HG03342 (cell line): ENCODE data around the gene UHRF2.

ENCODE experiments used
- ATAC-seq: cut with Tn5 transposase; IDR thresholded peaks from one replicate; pipeline ENCODE4 v1.9.1; 2021; ENCODE audit warnings: mild to moderate bottlenecking, moderate library complexity; ENCODE audit not compliant: unreplicated experiment

The UHRF2 gene

DNA sequence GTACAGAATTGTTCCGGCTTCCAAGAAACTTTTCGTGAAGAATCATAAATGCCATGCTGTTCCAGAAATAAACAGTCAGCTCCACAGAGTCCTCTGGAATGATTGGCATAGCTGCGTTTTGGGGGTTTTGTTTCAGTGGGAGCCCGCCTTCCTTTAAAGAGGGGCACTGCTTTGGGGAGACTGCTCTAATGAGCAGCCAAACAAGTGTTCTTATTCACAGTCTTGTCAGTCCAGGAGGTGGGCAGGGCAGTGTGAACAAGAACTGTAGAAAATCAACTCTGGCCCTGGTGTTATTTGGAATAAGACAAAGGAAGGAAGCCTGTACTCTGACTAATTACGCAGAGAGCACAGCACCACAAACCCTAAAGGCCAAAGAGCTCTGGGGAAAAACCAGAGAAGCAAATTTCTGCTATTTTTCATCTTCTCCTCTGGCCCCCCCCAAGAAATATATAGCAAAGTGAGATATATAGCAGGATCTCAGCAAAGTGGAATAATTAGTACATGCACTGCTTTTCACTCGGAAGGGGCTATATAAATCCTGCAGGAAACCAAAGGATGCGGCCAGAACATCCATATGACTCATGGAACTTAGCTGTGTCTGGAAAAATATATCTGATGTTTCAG, 139.6 kb downstream of the UHRF2 start:
- ATAC-seq: no peak

DNA sequence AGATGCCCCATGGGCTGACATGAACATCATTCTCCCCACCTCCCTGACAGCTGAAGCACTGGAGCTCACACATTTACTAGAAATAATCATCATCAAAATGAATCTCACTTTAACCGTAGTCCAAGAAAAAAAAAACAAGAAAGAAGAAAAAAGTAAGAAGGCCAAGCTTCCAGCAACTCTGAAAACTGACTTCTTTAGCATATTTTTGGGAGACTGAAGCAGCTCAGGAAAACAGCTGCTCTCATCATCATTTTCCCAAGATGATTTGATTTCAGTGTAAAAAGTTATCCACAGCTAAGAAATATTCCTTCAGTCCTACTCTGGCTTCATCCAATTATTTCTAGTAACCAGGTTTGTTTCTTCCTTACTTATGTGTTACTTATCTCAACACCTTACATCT, 140.9 kb downstream of the UHRF2 start:
- ATAC-seq: no peak
